ENCODE data around the gene TRUB1. TPM values are rescaled to one million over a fixed set of nuclear protein-coding genes. Genes with fewer than 3 reads are reported as not detected.

TRUB1 gene
- total RNA-seq, 2 donors from 2014 or later, result 10.6 to 18.9 TPM

DNA sequence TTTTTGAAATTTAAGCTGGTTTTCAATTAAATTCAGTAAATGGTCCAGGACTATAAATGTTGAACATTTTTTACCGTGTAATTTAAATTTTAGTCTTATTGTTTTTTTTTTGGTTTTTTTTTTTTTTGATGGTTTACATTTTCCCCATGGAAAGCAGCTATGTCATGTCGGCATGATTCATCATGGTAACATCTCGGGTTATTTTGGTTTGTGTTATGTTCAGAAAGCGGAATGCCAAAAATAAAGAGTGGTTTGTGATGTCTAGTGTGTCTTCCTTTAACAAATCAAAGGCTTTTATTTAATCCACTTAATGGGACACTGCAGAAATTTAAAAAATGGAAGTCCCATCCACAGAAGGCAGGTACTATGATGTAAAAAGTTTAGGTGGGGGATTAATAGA is 58.5 kb downstream of the TRUB1 start:
- DNase-seq (ENCODE audit: low spot score in 2 of 2) (no peak), ATAC-seq (no peak)
- no peak overlapping the region for H3K27ac Mint-ChIP-seq
- no peaks in the 10 kb centered on the region for H3K9me3 Mint-ChIP-seq
- no peaks in the 10 kb centered on the region for H3K36me3 Mint-ChIP-seq

DNA sequence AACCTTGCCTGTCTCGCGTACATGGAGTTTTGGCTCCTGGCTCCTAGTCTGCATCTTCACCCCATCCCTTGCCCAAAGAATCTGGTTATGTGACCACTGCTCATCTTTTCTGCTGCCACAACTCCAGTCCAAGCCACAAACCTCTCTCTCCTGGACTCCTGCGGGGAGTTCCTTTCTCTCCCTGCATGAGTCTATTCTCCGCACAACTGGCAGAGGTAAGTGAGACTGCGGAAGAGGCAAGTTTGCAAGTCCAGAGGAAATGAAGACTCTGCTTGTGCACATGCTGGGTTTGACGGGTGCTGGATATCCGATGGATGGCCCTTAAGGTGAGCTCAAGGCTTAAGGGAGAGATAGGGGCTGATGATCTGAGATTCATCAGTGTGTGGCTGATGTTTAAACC is 61.0 kb downstream of the TRUB1 start:
- no peaks in the 10 kb centered on the region for H3K36me3 Mint-ChIP-seq

GRCh38 chr10:115001506-115002381 is 63.7 kb downstream of the TRUB1 start:
- no peak for ATAC-seq
- Mint-ChIP-seq H3K9me3 (no peaks in the 10 kb centered on the region), H3K36me3 (no peaks in the 10 kb centered on the region), H3K27ac (no peak overlapping the region)
- no peak for DNase-seq (ENCODE audit: low spot score in 2 of 2)

More for the DNA sequence above, 61.0 kb downstream of the TRUB1 start:
- Mint-ChIP-seq H3K27ac (no peak overlapping the region), H3K9me3 (no peaks in the 10 kb centered on the region)
- ATAC-seq (no peak), DNase-seq (ENCODE audit: low spot score in 2 of 2) (no peak)

DNA sequence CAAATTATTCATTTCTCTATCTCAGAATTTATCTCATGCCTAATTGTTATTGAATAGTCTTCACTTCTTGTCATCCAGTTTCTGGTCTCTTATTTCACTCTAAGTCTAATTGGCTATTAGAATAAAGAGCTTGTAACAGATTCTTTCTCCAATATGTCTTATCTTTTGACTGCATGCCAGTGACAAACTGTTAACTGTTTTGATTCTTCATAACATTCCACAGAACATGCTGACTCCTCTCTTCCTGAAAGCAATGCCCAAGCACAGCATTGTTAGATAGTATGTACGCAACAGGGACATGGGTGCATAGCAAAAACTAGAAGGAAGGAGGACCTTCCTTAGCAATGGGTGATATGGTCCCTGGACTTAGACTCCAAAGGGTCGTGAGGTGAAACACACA is 65.4 kb downstream of the TRUB1 start:
- DNase-seq (ENCODE audit: low spot score in 2 of 2) (no peak), ATAC-seq (no peak)
- no peaks in the 10 kb centered on the region for H3K9me3 Mint-ChIP-seq
- no peak overlapping the region for H3K27ac Mint-ChIP-seq
- no peaks in the 10 kb centered on the region for H3K36me3 Mint-ChIP-seq

DNA sequence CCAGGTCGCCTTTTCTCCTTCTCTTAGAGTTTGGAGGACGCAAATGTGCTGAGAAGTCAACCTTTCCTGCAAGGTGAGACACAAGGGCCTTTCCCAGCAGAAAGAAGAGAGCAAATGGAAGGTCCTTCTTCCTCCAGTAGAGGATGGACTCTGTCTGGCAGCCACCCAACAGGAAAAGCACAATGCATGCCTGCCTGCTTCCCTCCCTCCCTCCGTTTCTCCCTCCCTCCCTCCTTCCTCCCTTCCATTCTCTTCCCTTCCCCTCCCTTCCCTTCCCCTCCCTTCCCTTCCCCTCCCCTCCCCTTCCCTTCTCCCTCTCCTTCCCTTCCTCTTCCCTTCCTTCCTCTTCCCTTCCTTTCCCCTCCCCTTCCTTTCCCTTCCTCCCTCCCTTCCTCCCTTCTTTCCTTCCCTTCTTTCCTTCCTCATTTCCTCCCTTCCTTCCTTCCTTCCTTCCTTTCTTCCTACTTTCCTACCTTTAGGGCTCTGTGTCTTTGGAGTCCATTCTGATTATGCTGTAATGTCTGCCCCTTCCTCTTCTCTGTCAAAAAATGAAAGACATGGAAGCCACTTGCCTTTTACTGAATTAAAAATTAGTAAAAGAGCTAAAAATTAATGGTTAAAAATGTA is 66.4 kb downstream of the TRUB1 start:
- H3K9me3 Mint-ChIP-seq, result peaks cover 4% of the 10 kb centered on the region in 2 donors
- H3K27ac Mint-ChIP-seq, result no peak overlapping the region

GRCh38 chr10:115005771-115006170 is 67.8 kb downstream of the TRUB1 start:
- Mint-ChIP-seq H3K36me3 (no peaks in the 10 kb centered on the region), H3K27ac (no peak overlapping the region), H3K9me3 (peaks cover 6 to 7% of the 10 kb centered on the region in 2 donors)
- ATAC-seq, result no peak
- DNase-seq (ENCODE audit: low spot score in 2 of 2), result no peak

More for the DNA sequence above, 66.4 kb downstream of the TRUB1 start:
- H3K36me3 Mint-ChIP-seq, result no peaks in the 10 kb centered on the region
- DNase-seq (ENCODE audit: low spot score in 2 of 2) (no peak), ATAC-seq (no peak)

GRCh38 chr10:115018185-115018931 is 80.4 kb downstream of the TRUB1 start:
- Mint-ChIP-seq H3K27ac (no peak overlapping the region), H3K9me3 (no peaks in the 10 kb centered on the region), H3K36me3 (no peaks in the 10 kb centered on the region)
- ATAC-seq, result no peak
- no peak for DNase-seq (ENCODE audit: low spot score in 2 of 2)

DNA sequence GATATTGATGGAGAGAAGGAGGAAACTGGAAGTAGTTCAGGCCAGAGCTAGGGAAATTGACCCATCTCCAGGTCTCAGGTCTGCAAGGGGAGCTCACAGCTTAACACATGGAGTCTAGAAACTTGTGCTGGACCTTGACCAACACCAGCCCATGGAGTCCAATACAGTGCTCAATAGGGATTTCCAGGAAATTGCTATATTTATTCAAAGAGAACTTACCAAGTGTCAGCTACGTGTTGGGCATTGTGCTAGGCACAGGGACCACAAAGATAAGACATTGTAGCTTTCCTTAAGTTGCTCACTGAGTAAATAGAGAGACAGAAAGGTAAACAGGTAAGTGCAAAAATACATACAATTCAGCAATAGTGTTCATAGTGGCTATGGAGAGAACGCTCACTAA is 82.5 kb downstream of the TRUB1 start:
- ATAC-seq, result no peak
- H3K36me3 Mint-ChIP-seq, result no peaks in the 10 kb centered on the region
- H3K27ac Mint-ChIP-seq, result no peak overlapping the region
- no peaks in the 10 kb centered on the region for H3K9me3 Mint-ChIP-seq
- no peak for DNase-seq (ENCODE audit: low spot score in 2 of 2)

GRCh38 chr10:115022733-115023132 is 84.7 kb downstream of the TRUB1 start:
- Mint-ChIP-seq H3K27ac (no peak overlapping the region), H3K9me3 (no peaks in the 10 kb centered on the region), H3K36me3 (no peaks in the 10 kb centered on the region)
- no peak for DNase-seq (ENCODE audit: low spot score in 2 of 2)
- ATAC-seq, result no peak

DNA sequence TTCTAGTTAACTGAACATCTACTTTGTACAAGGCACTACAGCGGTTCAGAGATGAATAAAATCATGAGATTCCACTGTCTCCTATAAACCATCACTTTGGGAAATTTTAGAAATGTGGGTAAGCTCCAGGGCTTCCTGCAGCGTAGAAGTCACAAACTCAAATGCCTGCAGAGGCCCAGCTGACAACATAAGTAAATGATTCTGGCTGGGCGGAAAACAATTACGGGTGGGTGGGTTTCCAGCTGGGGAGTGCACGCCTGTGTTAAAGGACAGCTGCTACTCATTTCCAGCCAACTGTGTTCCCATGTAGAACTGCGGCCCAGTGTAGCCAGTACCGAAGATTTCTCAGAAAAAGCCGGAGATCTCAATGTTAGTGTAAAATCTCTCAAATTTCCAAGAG is 85.7 kb downstream of the TRUB1 start:
- Mint-ChIP-seq H3K36me3 (no peaks in the 10 kb centered on the region), H3K9me3 (no peaks in the 10 kb centered on the region), H3K27ac (no peak overlapping the region)
- DNase-seq (ENCODE audit: low spot score in 2 of 2) (no peak), ATAC-seq (no peak)

DNA sequence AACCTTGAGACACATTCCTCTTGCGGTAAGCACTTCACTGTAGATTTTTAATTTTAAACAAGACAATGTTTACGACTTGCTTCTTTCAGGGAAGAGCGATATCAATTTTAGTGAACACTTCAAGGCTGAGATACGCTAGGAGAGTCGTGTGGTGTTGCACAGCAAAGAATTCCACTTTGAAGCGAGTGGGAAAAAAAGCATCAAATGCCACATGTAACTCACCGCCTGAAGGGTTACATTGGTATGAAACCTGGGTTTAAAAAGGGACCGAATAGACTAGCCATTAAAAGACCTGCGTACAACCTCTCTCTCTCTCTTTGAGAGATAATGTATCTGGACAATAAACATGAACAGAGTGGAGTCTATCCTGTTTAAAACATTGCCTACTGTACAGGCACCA is 86.4 kb downstream of the TRUB1 start:
- no peak for ATAC-seq
- H3K36me3 Mint-ChIP-seq, result no peaks in the 10 kb centered on the region
- DNase-seq (ENCODE audit: low spot score in 2 of 2), result no peak
- H3K27ac Mint-ChIP-seq, result no peak overlapping the region
- H3K9me3 Mint-ChIP-seq, result no peaks in the 10 kb centered on the region

DNA sequence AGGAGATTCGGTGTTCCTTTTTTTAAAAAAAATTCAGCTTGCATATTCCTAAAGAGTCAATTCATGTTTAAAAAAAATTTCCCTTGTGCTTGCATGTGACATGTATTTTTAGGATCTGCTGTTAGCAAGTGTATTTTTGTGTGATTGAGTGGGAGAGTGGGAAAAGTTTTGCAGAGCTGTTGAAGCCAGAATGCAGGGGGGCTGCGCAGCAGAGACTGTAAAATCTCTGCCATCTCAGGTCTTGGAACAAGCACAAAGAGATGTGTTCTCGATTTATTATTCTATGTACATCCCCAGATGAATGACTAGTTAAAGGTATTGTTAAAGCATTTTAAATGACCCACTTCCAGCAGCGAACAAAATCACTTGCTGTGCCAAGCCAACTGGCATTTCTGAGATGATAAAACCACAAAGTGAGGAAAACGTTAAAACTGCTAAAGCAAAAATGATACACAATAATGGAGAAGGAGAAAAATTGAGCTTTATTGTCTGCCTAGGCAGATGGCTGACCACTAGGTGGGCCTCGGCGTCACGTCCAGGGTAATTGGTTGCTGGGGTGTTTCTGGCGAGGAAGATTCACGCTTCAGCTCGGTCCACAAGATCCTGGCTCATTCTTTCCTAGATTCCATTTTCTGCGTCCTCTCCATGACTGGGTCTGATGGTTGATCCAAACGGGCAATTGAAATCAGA is 88.2 kb downstream of the TRUB1 start:
- H3K36me3 Mint-ChIP-seq, result no peaks in the 10 kb centered on the region
- no peak for DNase-seq (ENCODE audit: low spot score in 2 of 2)
- no peak overlapping the region for H3K27ac Mint-ChIP-seq
- no peak for ATAC-seq
- H3K9me3 Mint-ChIP-seq, result no peaks in the 10 kb centered on the region

- ATAC-seq (no peak), DNase-seq (ENCODE audit: low spot score in 2 of 2) (no peak)
- H3K27ac Mint-ChIP-seq, result no peak overlapping the region
- no peaks in the 10 kb centered on the region for H3K36me3 Mint-ChIP-seq
- H3K9me3 Mint-ChIP-seq, result no peaks in the 10 kb centered on the region
Measured at GRCh38 chr10:115026746-115027140, 88.7 kb downstream of the TRUB1 start.

Other genes starting within 250 kb of the TRUB1 start
- 10 to 100 TPM; 14.3 to 21.6 TPM for gene FHIP2A, start 116.4 kb upstream of the TRUB1 start, total RNA-seq
- gene ATRNL1, start 155.2 kb downstream of the TRUB1 start, total RNA-seq, result under 1 TPM in 1 of 2 donors, not detected in 1; 0.62 TPM